COLO829 (cell line): Measurements from ENCODE around the gene MYO18B.

ENCODE experiments used
- DNase-seq: peaks from one replicate; pipeline ENCODE4 v3.0.0; 2012; ENCODE audit warnings: low spot score

The MYO18B gene

GRCh38 chr22:25828422-25828821 lies 86.4 kb downstream of the MYO18B start:
- DNase-seq, result no peak

GRCh38 chr22:25829237-25829636 lies 87.2 kb downstream of the MYO18B start:
- DNase-seq, result no peak

- DNase-seq, result no peak
Observed at GRCh38 chr22:25829808-25830777, 88.1 kb downstream of the MYO18B start.

GRCh38 chr22:25833091-25833490 lies 91.1 kb downstream of the MYO18B start:
- DNase-seq, result no peak

- no peak for DNase-seq
Observed at GRCh38 chr22:25833676-25834075, 91.7 kb downstream of the MYO18B start.

GRCh38 chr22:25834490-25834889 lies 92.5 kb downstream of the MYO18B start:
- no peak for DNase-seq

- DNase-seq, result no peak
Observed at GRCh38 chr22:25835348-25835747, 93.4 kb downstream of the MYO18B start.

GRCh38 chr22:25837288-25837900 lies 95.4 kb downstream of the MYO18B start:
- no peak for DNase-seq

- no peak for DNase-seq
Observed at GRCh38 chr22:25838960-25839741, 97.2 kb downstream of the MYO18B start.

GRCh38 chr22:25839755-25840154 lies 97.8 kb downstream of the MYO18B start:
- no peak for DNase-seq

GRCh38 chr22:25840167-25840566 lies 98.2 kb downstream of the MYO18B start:
- DNase-seq, result no peak

- no peak for DNase-seq
Observed at GRCh38 chr22:25840891-25841290, 98.9 kb downstream of the MYO18B start.

GRCh38 chr22:25841775-25842174 lies 99.8 kb downstream of the MYO18B start:
- DNase-seq, result no peak

GRCh38 chr22:25843660-25844405 lies 101.8 kb downstream of the MYO18B start:
- no peak for DNase-seq

- DNase-seq, result no peak
Observed at GRCh38 chr22:25844601-25845000, 102.6 kb downstream of the MYO18B start.

- DNase-seq, result no peak
Observed at GRCh38 chr22:25845985-25846745, 104.2 kb downstream of the MYO18B start.

GRCh38 chr22:25847451-25847850 lies 105.5 kb downstream of the MYO18B start:
- no peak for DNase-seq

- no peak for DNase-seq
Observed at GRCh38 chr22:25848954-25849353, 107.0 kb downstream of the MYO18B start.

GRCh38 chr22:25849522-25849921 lies 107.5 kb downstream of the MYO18B start:
- DNase-seq, result no peak

- DNase-seq, result no peak
Observed at GRCh38 chr22:25852223-25852622, 110.2 kb downstream of the MYO18B start.

- DNase-seq, result no peak
Observed at GRCh38 chr22:25853078-25853477, 111.1 kb downstream of the MYO18B start.
